Stimulated activated effector memory CD8-positive, alpha-beta T cell treated with anti-CD3 and anti-CD28 coated beads, Interleukin-12 subunit alpha, Interleukin-12 subunit beta, amount 100 ng/mL, for 72 hours (primary cell): ENCODE measurements around the gene PIGV.
"Not testable (repeated sequence)": the region's sequence is repeated elsewhere in the genome, so short reads cannot be mapped to it uniquely, and the experiment has no call there.

Experiments
- ATAC-seq: fragments of 150-1000 bp; cut with Tn5 transposase; 2 replicates; pipeline ENCODE4 v1.10.0; 2021
- DNase-seq, 2 donors: peaks; one replicate each; pipeline ENCODE4 v3.0.0; 2021 to 2022; ENCODE audit warnings: low spot score in 2 of 2
- H3K27ac Mint-ChIP-seq: one replicate; pipeline ENCODE4 v1.8.0; 2022; ENCODE audit warnings: mild to moderate bottlenecking, mixed read lengths
- H3K36me3 Mint-ChIP-seq: one replicate; pipeline ENCODE4 v1.8.0; 2022; ENCODE audit warnings: mild to moderate bottlenecking, mixed read lengths
- H3K4me1 Mint-ChIP-seq: one replicate; pipeline ENCODE4 v1.8.0; 2022; ENCODE audit warnings: mixed read lengths
- H3K4me3 Mint-ChIP-seq: one replicate; pipeline ENCODE4 v1.8.0; 2022; ENCODE audit warnings: mild to moderate bottlenecking, mixed read lengths
- H3K9me3 Mint-ChIP-seq: one replicate; pipeline ENCODE4 v1.8.0; 2022; ENCODE audit warnings: mixed read lengths

PIGV gene

GRCh38 chr1:26829184-26829911 lies 41.6 kb downstream of the PIGV start:
- no peak for DNase-seq
- Mint-ChIP-seq H3K9me3 (no peaks in the 10 kb centered on the region), H3K4me3 (peak overlapping the region; percentile 93), H3K27ac (peak overlapping the region; percentile 96), H3K36me3 (peaks cover 60% of the 10 kb centered on the region), H3K4me1 (peaks cover 78% of the 10 kb centered on the region)
- no peak for ATAC-seq

GRCh38 chr1:26831059-26831458 lies 43.3 kb downstream of the PIGV start:
- DNase-seq (no peak), ATAC-seq (no peak)
- Mint-ChIP-seq H3K4me3 (peak overlapping the region; percentile 93), H3K36me3 (peaks cover 76% of the 10 kb centered on the region), H3K4me1 (peaks cover 76% of the 10 kb centered on the region), H3K9me3 (no peaks in the 10 kb centered on the region), H3K27ac (peak overlapping the region; percentile 96)

- H3K4me1 Mint-ChIP-seq, result peaks cover 76% of the 10 kb centered on the region
- peak overlapping the region; percentile 96 for H3K27ac Mint-ChIP-seq
- peak overlapping the region; percentile 93 for H3K4me3 Mint-ChIP-seq
- DNase-seq (no peak), ATAC-seq (no peak)
- no peaks in the 10 kb centered on the region for H3K9me3 Mint-ChIP-seq
- peaks cover 78% of the 10 kb centered on the region for H3K36me3 Mint-ChIP-seq
Measured at GRCh38 chr1:26831546-26832248, 43.9 kb downstream of the PIGV start.

- H3K4me3 Mint-ChIP-seq, result peak overlapping the region; percentile 93
- DNase-seq, result no peak
- H3K36me3 Mint-ChIP-seq, result peaks cover 81% of the 10 kb centered on the region
- ATAC-seq, result no peak
- H3K27ac Mint-ChIP-seq, result peak overlapping the region; percentile 96
- peaks cover 76% of the 10 kb centered on the region for H3K4me1 Mint-ChIP-seq
- H3K9me3 Mint-ChIP-seq, result no peaks in the 10 kb centered on the region
Measured at GRCh38 chr1:26832249-26832960, 44.7 kb downstream of the PIGV start.

GRCh38 chr1:26833432-26834405 lies 46.0 kb downstream of the PIGV start:
- peak overlapping the region; percentile 96 for H3K27ac Mint-ChIP-seq
- ATAC-seq (peak; percentile 97), DNase-seq (peak; percentile 61 to 88)
- H3K9me3 Mint-ChIP-seq, result no peaks in the 10 kb centered on the region
- H3K36me3 Mint-ChIP-seq, result peaks cover 81% of the 10 kb centered on the region
- peaks cover 77% of the 10 kb centered on the region for H3K4me1 Mint-ChIP-seq
- peak overlapping the region; percentile 93 for H3K4me3 Mint-ChIP-seq

- Mint-ChIP-seq H3K27ac (peak overlapping the region; percentile 93), H3K36me3 (peaks cover 100% of the 10 kb centered on the region), H3K4me3 (peak overlapping the region; percentile 51), H3K4me1 (peaks cover 47% of the 10 kb centered on the region)
- not testable (repeated sequence) for H3K9me3 Mint-ChIP-seq, DNase-seq, ATAC-seq
Measured at GRCh38 chr1:26837665-26838064, 49.9 kb downstream of the PIGV start.

- Mint-ChIP-seq H3K4me1 (peaks cover 37% of the 10 kb centered on the region), H3K9me3 (no peaks in the 10 kb centered on the region), H3K27ac (peak overlapping the region; percentile 93), H3K36me3 (peaks cover 100% of the 10 kb centered on the region), H3K4me3 (peak overlapping the region; percentile 51)
- peak; percentile 99 for ATAC-seq
- peak; percentile 54 to 84 for DNase-seq
Measured at GRCh38 chr1:26838474-26839338, 51.0 kb downstream of the PIGV start.

- Mint-ChIP-seq H3K4me1 (peaks cover 31% of the 10 kb centered on the region), H3K27ac (peak overlapping the region; percentile 93), H3K4me3 (peak overlapping the region; percentile 51), H3K36me3 (peaks cover 100% of the 10 kb centered on the region), H3K9me3 (no peaks in the 10 kb centered on the region)
- DNase-seq (no peak), ATAC-seq (peak; percentile 1)
Measured at GRCh38 chr1:26839339-26839722, 51.6 kb downstream of the PIGV start.

GRCh38 chr1:26839779-26840178 lies 52.0 kb downstream of the PIGV start:
- Mint-ChIP-seq H3K36me3 (peaks cover 100% of the 10 kb centered on the region), H3K27ac (peak overlapping the region; percentile 93), H3K4me3 (peak overlapping the region; percentile 51), H3K9me3 (no peaks in the 10 kb centered on the region), H3K4me1 (peaks cover 26% of the 10 kb centered on the region)
- DNase-seq (no peak), ATAC-seq (no peak)

GRCh38 chr1:26844424-26845196 lies 56.9 kb downstream of the PIGV start:
- no peak for ATAC-seq
- H3K27ac Mint-ChIP-seq, result no peak overlapping the region
- no peaks in the 10 kb centered on the region for H3K9me3 Mint-ChIP-seq
- no peak for DNase-seq
- no peak overlapping the region for H3K4me3 Mint-ChIP-seq
- H3K4me1 Mint-ChIP-seq, result peaks cover 13% of the 10 kb centered on the region
- peaks cover 100% of the 10 kb centered on the region for H3K36me3 Mint-ChIP-seq

- not testable (repeated sequence) for ATAC-seq, H3K4me3 Mint-ChIP-seq, DNase-seq, H3K9me3 Mint-ChIP-seq
- peaks cover 25% of the 10 kb centered on the region for H3K4me1 Mint-ChIP-seq
- H3K27ac Mint-ChIP-seq, result peak overlapping the region; percentile 59
- peaks cover 100% of the 10 kb centered on the region for H3K36me3 Mint-ChIP-seq
Measured at GRCh38 chr1:26847826-26848225, 60.1 kb downstream of the PIGV start.
